ENCODE data around the gene GPATCH1. TPM values are rescaled to one million over a fixed set of nuclear protein-coding genes. Genes with fewer than 3 reads are reported as not detected.
A peak's percentile ranks its signal among the peaks of the same experiment; 100 is the strongest.

GPATCH1 gene
- total and polyA plus RNA-seq, 4 donors = 2.5 to 5.2 (median 3.6) TPM

GRCh38 chr19:33054623-33055022 is 26.4 kb upstream of the GPATCH1 start:
- Histone ChIP-seq H3K9me3 (ENCODE audit: control insufficient read depth in 4 of 4, low read length in 3 of 4) (no peaks in the 10 kb centered on the region), H3K4me3 (ENCODE audit: low read depth in 1 of 3, low read length in 3 of 3) (no peak overlapping the region), H3K27me3 (ENCODE audit: control insufficient read depth in 4 of 4, insufficient read depth in 4 of 4, low read length in 3 of 4) (no peaks in the 10 kb centered on the region), H3K27ac (ENCODE audit: low read depth in 1 of 2, low read length in 2 of 2) (peak overlapping the region; percentile 64 to 73), H3K4me1 (ENCODE audit: control insufficient read depth in 4 of 4, insufficient read depth in 4 of 4, low read length in 3 of 4) (peaks cover 7 to 30% (median 16%) of the 10 kb centered on the region in 4 donors), H3K36me3 (ENCODE audit: control insufficient read depth in 4 of 4, insufficient read depth in 3 of 4, low read depth in 1 of 4, low read length in 3 of 4) (no peaks in the 10 kb centered on the region), H3K9ac (ENCODE audit: low read depth in 1 of 2, low read length in 2 of 2) (no peak overlapping the region)
- 30% methylated on average over 8 of the region's 8 CpGs for WGBS
- DNase-seq (ENCODE audit: low spot score) = no peak
- TF ChIP-seq RAD21 (IDR thresholded peaks at IDR 0.05) (peak in 1 of 2 donors; percentile 15), ATF3 (IDR thresholded peaks at IDR 0.05) (no peak), SP1 (IDR thresholded peaks at IDR 0.05) (peak; percentile 38), YY1 (IDR thresholded peaks at IDR 0.05) (peak; percentile 42), HNF4A (conservative IDR thresholded peaks at IDR 0.05) (peak; percentile 51 to 82), JUND (IDR thresholded peaks at IDR 0.05) (peak in 1 of 2 donors; percentile 74), HNF4G (IDR thresholded peaks at IDR 0.05) (no peak), NR2F2 (IDR thresholded peaks at IDR 0.05) (no peak), RXRA (IDR thresholded peaks at IDR 0.05) (peak; percentile 57 to 87), GABPA (IDR thresholded peaks at IDR 0.05 in 1 of 2, conservative IDR thresholded peaks at IDR 0.05 in 1 of 2) (peak in 1 of 2 donors; percentile 16), TAF1 (conservative IDR thresholded peaks at IDR 0.05) (no peak)

GRCh38 chr19:33055718-33056117 is 25.3 kb upstream of the GPATCH1 start:
- 60% methylated on average over 2 of the region's 2 CpGs for WGBS
- Histone ChIP-seq H3K27me3 (ENCODE audit: control insufficient read depth in 4 of 4, insufficient read depth in 4 of 4, low read length in 3 of 4) (no peaks in the 10 kb centered on the region), H3K4me3 (ENCODE audit: low read depth in 1 of 3, low read length in 3 of 3) (no peak overlapping the region), H3K27ac (ENCODE audit: low read depth in 1 of 2, low read length in 2 of 2) (peak overlapping the region; percentile 63 to 64), H3K36me3 (ENCODE audit: control insufficient read depth in 4 of 4, insufficient read depth in 3 of 4, low read depth in 1 of 4, low read length in 3 of 4) (no peaks in the 10 kb centered on the region), H3K9me3 (ENCODE audit: control insufficient read depth in 4 of 4, low read length in 3 of 4) (no peaks in the 10 kb centered on the region), H3K4me1 (ENCODE audit: control insufficient read depth in 4 of 4, insufficient read depth in 4 of 4, low read length in 3 of 4) (peaks cover 4 to 25% (median 16%) of the 10 kb centered on the region in 4 donors), H3K9ac (ENCODE audit: low read depth in 1 of 2, low read length in 2 of 2) (no peak overlapping the region)
- no peak for DNase-seq (ENCODE audit: low spot score)
- no peak for TF ChIP-seq ATF3 (IDR thresholded peaks at IDR 0.05)
- no peak for TF ChIP-seq REST (IDR thresholded peaks at IDR 0.05)

GRCh38 chr19:33060586-33060985 is 20.4 kb upstream of the GPATCH1 start:
- peaks cover 0 to 19% (median 5%) of the 10 kb centered on the region in 4 donors for H3K4me1 ChIP-seq (ENCODE audit: control insufficient read depth in 4 of 4, insufficient read depth in 4 of 4, low read length in 3 of 4)
- no peaks in the 10 kb centered on the region for H3K36me3 ChIP-seq (ENCODE audit: control insufficient read depth in 4 of 4, insufficient read depth in 3 of 4, low read depth in 1 of 4, low read length in 3 of 4)
- H3K9ac ChIP-seq (ENCODE audit: low read depth in 1 of 2, low read length in 2 of 2) = no peak overlapping the region
- 89% methylated on average over 5 of the region's 5 CpGs for WGBS
- no peak overlapping the region for H3K4me3 ChIP-seq (ENCODE audit: low read depth in 1 of 3, low read length in 3 of 3)
- no peak overlapping the region for H3K27ac ChIP-seq (ENCODE audit: low read depth in 1 of 2, low read length in 2 of 2)
- no peaks in the 10 kb centered on the region for H3K9me3 ChIP-seq (ENCODE audit: control insufficient read depth in 4 of 4, low read length in 3 of 4)
- DNase-seq (ENCODE audit: low spot score) = no peak
- no peaks in the 10 kb centered on the region for H3K27me3 ChIP-seq (ENCODE audit: control insufficient read depth in 4 of 4, insufficient read depth in 4 of 4, low read length in 3 of 4)
- no peak for TF ChIP-seq FOXA2 (IDR thresholded peaks at IDR 0.05)
- TF ChIP-seq GABPA (IDR thresholded peaks at IDR 0.05 in 1 of 2, conservative IDR thresholded peaks at IDR 0.05 in 1 of 2) = no peak
- TF ChIP-seq RXRA (IDR thresholded peaks at IDR 0.05) = no peak
- TF ChIP-seq NR2F2 (IDR thresholded peaks at IDR 0.05) = no peak
- TF ChIP-seq ZBTB33 (IDR thresholded peaks at IDR 0.05) = no peak
- TF ChIP-seq CTCF (IDR thresholded peaks at IDR 0.05; ENCODE audit: low read depth, low read length, missing input control) = no peak
- no peak for TF ChIP-seq HNF4A (conservative IDR thresholded peaks at IDR 0.05)
- TF ChIP-seq RAD21 (IDR thresholded peaks at IDR 0.05) = no peak
- no peak for TF ChIP-seq SP1 (IDR thresholded peaks at IDR 0.05)
- TF ChIP-seq EGR1 (IDR thresholded peaks at IDR 0.05; ENCODE audit: low read depth in 2 of 2) = no peak
- no peak for TF ChIP-seq ATF3 (IDR thresholded peaks at IDR 0.05)
- TF ChIP-seq FOXA1 (IDR thresholded peaks at IDR 0.05) = no peak
- no peak for TF ChIP-seq TAF1 (conservative IDR thresholded peaks at IDR 0.05)
